Measurements from ENCODE around the gene LSM6.
A peak's percentile ranks its signal among the peaks of the same experiment; 100 is the strongest.

Gene LSM6

GRCh38 chr4:146229406-146229805, 53.9 kb downstream of the LSM6 start:
- TF ChIP-seq CTCF (IDR thresholded peaks at IDR 0.05; ENCODE audit: low read depth, low read length): no peak
- no peak for DNase-seq (ENCODE audit: extremely low read depth, low read depth)

GRCh38 chr4:146232131-146232722, 56.7 kb downstream of the LSM6 start:
- no peak for TF ChIP-seq CTCF (IDR thresholded peaks at IDR 0.05; ENCODE audit: low read depth, low read length)
- no peak for DNase-seq (ENCODE audit: extremely low read depth, low read depth)

GRCh38 chr4:146235654-146236177, 60.2 kb downstream of the LSM6 start:
- no peak for TF ChIP-seq CTCF (IDR thresholded peaks at IDR 0.05; ENCODE audit: low read depth, low read length)
- peak; percentile 34 for DNase-seq (ENCODE audit: extremely low read depth, low read depth)

- DNase-seq (ENCODE audit: extremely low read depth, low read depth): no peak
- TF ChIP-seq CTCF (IDR thresholded peaks at IDR 0.05; ENCODE audit: low read depth, low read length): no peak
Measured at GRCh38 chr4:146236216-146236615, 60.7 kb downstream of the LSM6 start.

GRCh38 chr4:146237092-146237491, 61.6 kb downstream of the LSM6 start:
- no peak for DNase-seq (ENCODE audit: extremely low read depth, low read depth)
- TF ChIP-seq CTCF (IDR thresholded peaks at IDR 0.05; ENCODE audit: low read depth, low read length): no peak

GRCh38 chr4:146238107-146238506, 62.6 kb downstream of the LSM6 start:
- no peak for DNase-seq (ENCODE audit: extremely low read depth, low read depth)
- TF ChIP-seq CTCF (IDR thresholded peaks at IDR 0.05; ENCODE audit: low read depth, low read length): no peak
